ENCODE data around the gene TOM1. TPM values are rescaled to one million over a fixed set of nuclear protein-coding genes. Genes with fewer than 3 reads are reported as not detected.

TOM1 gene
- total RNA-seq, 1 experiment from 2014 or later: 49.1 TPM

DNA sequence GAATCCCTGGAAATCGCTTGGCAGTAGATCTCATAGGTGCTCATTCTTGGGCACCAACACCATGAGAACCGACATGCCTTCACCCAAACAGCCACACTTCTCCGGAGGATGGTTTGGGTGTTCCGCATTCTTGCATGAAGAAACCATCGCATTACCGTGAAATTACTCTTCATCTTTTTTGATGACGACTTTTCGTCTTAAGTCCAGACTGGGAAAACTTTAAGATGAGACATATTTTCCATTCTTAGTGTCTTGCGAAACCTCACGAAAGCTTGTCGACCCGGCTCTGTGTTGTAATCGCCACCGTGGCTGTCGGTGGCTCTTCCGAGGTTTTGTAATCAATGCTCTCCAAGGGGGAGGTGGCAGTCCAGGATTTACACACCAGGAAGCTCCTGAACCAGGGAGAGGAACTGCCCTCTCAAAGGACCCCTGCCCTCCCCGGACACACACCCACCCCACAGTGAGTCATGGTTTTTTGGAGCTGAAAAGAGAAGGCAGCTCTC is 1.7 kb downstream of the TOM1 start:
- Mint-ChIP-seq H3K4me1 (ENCODE audit: low read depth, unreplicated experiment) (peaks cover 23% of the 10 kb centered on the region), H3K4me3 (ENCODE audit: low read depth, unreplicated experiment) (peak overlapping the region; percentile 92), H3K27me3 (ENCODE audit: unreplicated experiment) (peaks cover 11% of the 10 kb centered on the region), H3K27ac (ENCODE audit: unreplicated experiment) (peak overlapping the region; percentile 99), H3K36me3 (ENCODE audit: insufficient read depth, unreplicated experiment) (peaks cover 55% of the 10 kb centered on the region), H3K9me3 (ENCODE audit: low read depth, unreplicated experiment) (no peaks in the 10 kb centered on the region)
- no TSS peak for BruUV-seq (replicated peaks)
- TF ChIP-seq, protein P1, sequence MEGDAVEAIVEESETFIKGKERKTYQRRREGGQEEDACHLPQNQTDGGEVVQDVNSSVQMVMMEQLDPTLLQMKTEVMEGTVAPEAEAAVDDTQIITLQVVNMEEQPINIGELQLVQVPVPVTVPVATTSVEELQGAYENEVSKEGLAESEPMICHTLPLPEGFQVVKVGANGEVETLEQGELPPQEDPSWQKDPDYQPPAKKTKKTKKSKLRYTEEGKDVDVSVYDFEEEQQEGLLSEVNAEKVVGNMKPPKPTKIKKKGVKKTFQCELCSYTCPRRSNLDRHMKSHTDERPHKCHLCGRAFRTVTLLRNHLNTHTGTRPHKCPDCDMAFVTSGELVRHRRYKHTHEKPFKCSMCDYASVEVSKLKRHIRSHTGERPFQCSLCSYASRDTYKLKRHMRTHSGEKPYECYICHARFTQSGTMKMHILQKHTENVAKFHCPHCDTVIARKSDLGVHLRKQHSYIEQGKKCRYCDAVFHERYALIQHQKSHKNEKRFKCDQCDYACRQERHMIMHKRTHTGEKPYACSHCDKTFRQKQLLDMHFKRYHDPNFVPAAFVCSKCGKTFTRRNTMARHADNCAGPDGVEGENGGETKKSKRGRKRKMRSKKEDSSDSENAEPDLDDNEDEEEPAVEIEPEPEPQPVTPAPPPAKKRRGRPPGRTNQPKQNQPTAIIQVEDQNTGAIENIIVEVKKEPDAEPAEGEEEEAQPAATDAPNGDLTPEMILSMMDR (IDR thresholded peaks at IDR 0.05; ENCODE audit: unreplicated experiment): no peak
- CTCF ChIA-PET: interaction anchor here (0.5 to 1.7 kb wide), 6 partner anchors 9 to 321 kb away, joined by 3 to 11 read pairs (median 3); no protein-coding TSS in a partner anchor
- peak; percentile 83 for DNase-seq
- intact Hi-C loops (cut with micrococcal nuclease; ENCODE audit: unreplicated experiment): no loop called here

DNA sequence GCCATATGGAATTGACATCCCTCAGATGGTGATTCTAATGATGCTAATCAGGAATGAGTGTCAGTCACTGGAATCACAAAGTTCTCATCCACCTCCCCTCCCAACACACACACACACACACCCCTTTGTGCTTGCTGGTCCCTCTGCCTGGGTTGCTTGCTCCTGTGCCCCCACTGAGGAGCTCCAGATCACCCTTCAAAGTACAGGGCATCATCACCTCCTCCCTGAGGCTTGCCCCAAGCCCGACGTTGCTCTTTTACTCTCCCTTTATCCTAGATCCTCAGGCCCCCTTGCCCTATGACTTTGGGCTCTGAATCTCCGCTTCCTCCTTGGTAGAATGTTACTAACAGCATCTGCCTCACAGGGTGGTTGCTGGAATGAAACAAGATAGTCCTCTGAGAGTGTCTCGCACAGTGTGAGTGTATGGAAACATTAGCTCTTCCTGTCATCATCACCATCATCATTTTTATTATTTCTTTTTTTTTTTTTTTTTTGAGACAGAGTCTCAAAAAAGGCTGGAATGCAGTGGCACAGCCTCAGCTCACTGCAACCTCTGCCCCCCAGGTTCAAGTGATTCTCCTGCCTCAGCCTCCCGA is 3.4 kb downstream of the TOM1 start:
- no TSS peak for BruUV-seq (replicated peaks)
- H3K4me1 Mint-ChIP-seq (ENCODE audit: low read depth, unreplicated experiment): peaks cover 38% of the 10 kb centered on the region
- H3K27ac Mint-ChIP-seq (ENCODE audit: unreplicated experiment): peak overlapping the region; percentile 91
- no peaks in the 10 kb centered on the region for H3K9me3 Mint-ChIP-seq (ENCODE audit: low read depth, unreplicated experiment)
- H3K36me3 Mint-ChIP-seq (ENCODE audit: insufficient read depth, unreplicated experiment): peaks cover 59% of the 10 kb centered on the region
- CTCF ChIA-PET: interaction anchor here (1.7 kb wide), 1 partner anchor 11 kb away, joined by 8 read pairs; no protein-coding TSS in a partner anchor
- peaks cover 11% of the 10 kb centered on the region for H3K27me3 Mint-ChIP-seq (ENCODE audit: unreplicated experiment)
- intact Hi-C loops (cut with micrococcal nuclease; ENCODE audit: unreplicated experiment): no loop called here
- TF ChIP-seq, protein P1 (IDR thresholded peaks at IDR 0.05; ENCODE audit: unreplicated experiment): no peak
- no peak for DNase-seq
- H3K4me3 Mint-ChIP-seq (ENCODE audit: low read depth, unreplicated experiment): peak overlapping the region; percentile 21

DNA sequence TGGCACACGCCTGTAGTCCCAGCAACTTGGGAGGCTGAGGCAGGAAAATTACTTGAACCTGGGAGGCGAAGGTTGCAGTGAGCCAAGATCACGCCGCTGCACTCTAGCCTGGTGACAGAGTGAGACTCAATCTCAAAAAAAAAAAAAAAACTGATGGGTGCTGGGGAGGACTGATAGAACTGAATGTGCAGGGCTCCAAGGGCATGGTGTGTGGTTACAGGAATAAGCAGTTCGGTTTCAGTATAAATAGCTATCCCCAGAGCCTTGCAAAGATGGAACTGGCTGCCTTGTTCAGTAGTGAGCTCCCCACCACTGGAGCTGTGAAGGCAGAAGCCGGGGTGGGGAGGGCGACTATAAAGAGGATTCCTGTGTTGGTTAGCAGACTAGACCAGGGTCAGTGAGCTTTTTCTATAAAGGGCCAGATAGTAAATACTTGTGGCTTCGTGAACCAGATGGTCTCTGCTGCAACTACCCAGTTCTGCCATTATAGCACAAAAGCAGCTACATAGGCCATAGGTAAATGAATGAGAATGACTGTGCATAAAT is 5.9 kb downstream of the TOM1 start:
- CTCF ChIA-PET: no interaction called here
- Mint-ChIP-seq H3K4me3 (ENCODE audit: low read depth, unreplicated experiment) (no peak overlapping the region), H3K36me3 (ENCODE audit: insufficient read depth, unreplicated experiment) (peaks cover 39% of the 10 kb centered on the region), H3K9me3 (ENCODE audit: low read depth, unreplicated experiment) (no peaks in the 10 kb centered on the region), H3K27me3 (ENCODE audit: unreplicated experiment) (peaks cover 11% of the 10 kb centered on the region), H3K4me1 (ENCODE audit: low read depth, unreplicated experiment) (peaks cover 49% of the 10 kb centered on the region), H3K27ac (ENCODE audit: unreplicated experiment) (no peak overlapping the region)
- TF ChIP-seq, protein P1 (IDR thresholded peaks at IDR 0.05; ENCODE audit: unreplicated experiment): no peak
- no peak for DNase-seq
- intact Hi-C loops (cut with micrococcal nuclease; ENCODE audit: unreplicated experiment): no loop called here
- no TSS peak for BruUV-seq (replicated peaks)

DNA sequence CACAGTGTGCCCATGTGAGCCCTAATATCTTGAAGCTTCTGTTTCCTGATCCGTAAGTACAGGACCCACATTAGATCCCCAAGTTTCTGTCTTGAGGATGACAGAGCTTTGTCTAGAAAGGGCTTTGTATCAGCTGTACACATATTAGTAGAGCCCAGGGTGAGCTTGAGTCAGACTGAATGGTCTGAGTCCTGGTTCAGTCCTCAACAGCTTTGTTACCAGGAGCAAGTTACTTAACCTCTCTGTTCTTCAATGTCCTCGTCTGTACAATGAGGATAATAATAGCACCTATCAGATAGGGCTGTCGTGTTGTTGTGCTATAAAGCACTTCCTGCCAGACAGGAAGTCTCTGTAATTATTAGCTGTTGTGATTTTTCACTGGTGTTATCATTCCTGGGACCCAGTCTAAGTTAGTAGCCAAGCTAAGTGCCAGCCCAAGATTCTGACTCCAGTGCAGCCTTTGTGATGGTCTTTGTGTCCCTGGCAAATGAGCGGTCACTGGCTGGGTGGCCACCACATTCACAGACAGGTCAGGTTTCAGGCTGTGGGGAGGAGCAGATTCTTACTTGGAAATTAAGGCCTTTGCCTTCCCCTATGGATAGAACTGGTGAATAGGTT is 6.8 kb downstream of the TOM1 start:
- CTCF ChIA-PET: no interaction called here
- peaks cover 52% of the 10 kb centered on the region for H3K4me1 Mint-ChIP-seq (ENCODE audit: low read depth, unreplicated experiment)
- peaks cover 5% of the 10 kb centered on the region for H3K27me3 Mint-ChIP-seq (ENCODE audit: unreplicated experiment)
- BruUV-seq (replicated peaks): no TSS peak
- DNase-seq: no peak
- intact Hi-C loops (cut with micrococcal nuclease; ENCODE audit: unreplicated experiment): no loop called here
- TF ChIP-seq, protein P1 (IDR thresholded peaks at IDR 0.05; ENCODE audit: unreplicated experiment): no peak
- no peak overlapping the region for H3K4me3 Mint-ChIP-seq (ENCODE audit: low read depth, unreplicated experiment)
- peaks cover 36% of the 10 kb centered on the region for H3K36me3 Mint-ChIP-seq (ENCODE audit: insufficient read depth, unreplicated experiment)
- no peaks in the 10 kb centered on the region for H3K9me3 Mint-ChIP-seq (ENCODE audit: low read depth, unreplicated experiment)
- peak overlapping the region; percentile 87 for H3K27ac Mint-ChIP-seq (ENCODE audit: unreplicated experiment)

Measured in Calu3 (cell line).